ENCODE data around the gene R3HDM4. TPM values are rescaled to one million over a fixed set of nuclear protein-coding genes. Genes with fewer than 3 reads are reported as not detected.
"Not testable (repeated sequence)": the region's sequence is repeated elsewhere in the genome, so short reads cannot be mapped to it uniquely, and the experiment has no call there.

Gene R3HDM4
- total and polyA plus RNA-seq, 4 donors, result 14.1 to 72.4 (median 20.2) TPM

DNA sequence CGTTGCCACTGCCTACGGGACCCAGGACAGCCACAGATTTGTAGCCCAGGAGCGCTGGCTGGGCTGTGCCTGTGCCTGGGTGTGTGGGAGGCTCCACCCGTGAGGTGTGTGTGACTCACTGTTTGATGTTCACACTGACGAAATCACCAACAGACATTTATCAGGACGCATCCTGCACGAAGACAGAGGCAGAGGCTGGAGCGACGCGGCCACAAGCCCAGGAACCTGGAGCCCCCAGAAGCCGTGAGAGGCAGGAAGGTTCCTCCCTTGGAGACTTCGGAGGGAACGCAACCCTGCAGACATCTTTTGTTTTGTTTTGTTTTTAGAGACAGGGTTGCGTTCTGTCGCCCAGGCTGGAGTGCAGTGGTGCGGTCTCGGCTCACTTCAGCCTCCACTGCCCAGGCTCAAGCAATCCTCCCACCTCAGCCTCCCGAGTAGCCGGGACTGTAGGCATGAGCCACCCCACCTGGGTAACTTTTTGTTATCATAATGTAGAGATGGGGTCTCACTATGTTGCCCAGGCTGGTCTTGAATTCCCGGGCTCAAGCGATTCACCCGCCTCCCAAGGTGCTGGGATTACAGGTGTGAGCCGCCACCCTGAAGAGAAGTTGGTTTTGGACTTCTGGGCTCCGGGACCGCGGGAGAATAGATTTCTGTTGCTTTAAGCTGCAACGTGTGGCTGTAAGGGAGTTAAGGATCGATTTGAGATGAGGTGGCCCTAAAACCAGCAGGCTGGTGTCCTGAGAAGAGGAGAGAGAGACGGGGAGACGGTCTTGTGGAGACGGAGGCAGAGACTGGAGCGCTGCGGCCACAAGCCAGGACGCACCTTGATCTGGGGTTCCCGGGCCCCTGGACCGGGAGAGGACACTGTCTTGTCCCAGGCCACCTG lies 46.2 kb upstream of the R3HDM4 start:
- no peak for TF ChIP-seq FOXA1 (IDR thresholded peaks at IDR 0.05)
- no peak for TF ChIP-seq SP1 (IDR thresholded peaks at IDR 0.05)
- no peak for TF ChIP-seq GABPA (IDR thresholded peaks at IDR 0.05 in 1 of 2, conservative IDR thresholded peaks at IDR 0.05 in 1 of 2)
- no peak for TF ChIP-seq EGR1 (IDR thresholded peaks at IDR 0.05; ENCODE audit: low read depth in 2 of 2)
- TF ChIP-seq RXRA (IDR thresholded peaks at IDR 0.05), result no peak
- TF ChIP-seq FOXA2 (IDR thresholded peaks at IDR 0.05), result no peak
- TF ChIP-seq RAD21 (IDR thresholded peaks at IDR 0.05), result no peak
- TF ChIP-seq TAF1 (conservative IDR thresholded peaks at IDR 0.05), result no peak
- TF ChIP-seq YY1 (IDR thresholded peaks at IDR 0.05), result no peak
- no peak for TF ChIP-seq JUND (IDR thresholded peaks at IDR 0.05)
- TF ChIP-seq, protein P1, sequence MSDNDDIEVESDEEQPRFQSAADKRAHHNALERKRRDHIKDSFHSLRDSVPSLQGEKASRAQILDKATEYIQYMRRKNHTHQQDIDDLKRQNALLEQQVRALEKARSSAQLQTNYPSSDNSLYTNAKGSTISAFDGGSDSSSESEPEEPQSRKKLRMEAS (IDR thresholded peaks at IDR 0.05), result no peak
- TF ChIP-seq, protein P2, sequence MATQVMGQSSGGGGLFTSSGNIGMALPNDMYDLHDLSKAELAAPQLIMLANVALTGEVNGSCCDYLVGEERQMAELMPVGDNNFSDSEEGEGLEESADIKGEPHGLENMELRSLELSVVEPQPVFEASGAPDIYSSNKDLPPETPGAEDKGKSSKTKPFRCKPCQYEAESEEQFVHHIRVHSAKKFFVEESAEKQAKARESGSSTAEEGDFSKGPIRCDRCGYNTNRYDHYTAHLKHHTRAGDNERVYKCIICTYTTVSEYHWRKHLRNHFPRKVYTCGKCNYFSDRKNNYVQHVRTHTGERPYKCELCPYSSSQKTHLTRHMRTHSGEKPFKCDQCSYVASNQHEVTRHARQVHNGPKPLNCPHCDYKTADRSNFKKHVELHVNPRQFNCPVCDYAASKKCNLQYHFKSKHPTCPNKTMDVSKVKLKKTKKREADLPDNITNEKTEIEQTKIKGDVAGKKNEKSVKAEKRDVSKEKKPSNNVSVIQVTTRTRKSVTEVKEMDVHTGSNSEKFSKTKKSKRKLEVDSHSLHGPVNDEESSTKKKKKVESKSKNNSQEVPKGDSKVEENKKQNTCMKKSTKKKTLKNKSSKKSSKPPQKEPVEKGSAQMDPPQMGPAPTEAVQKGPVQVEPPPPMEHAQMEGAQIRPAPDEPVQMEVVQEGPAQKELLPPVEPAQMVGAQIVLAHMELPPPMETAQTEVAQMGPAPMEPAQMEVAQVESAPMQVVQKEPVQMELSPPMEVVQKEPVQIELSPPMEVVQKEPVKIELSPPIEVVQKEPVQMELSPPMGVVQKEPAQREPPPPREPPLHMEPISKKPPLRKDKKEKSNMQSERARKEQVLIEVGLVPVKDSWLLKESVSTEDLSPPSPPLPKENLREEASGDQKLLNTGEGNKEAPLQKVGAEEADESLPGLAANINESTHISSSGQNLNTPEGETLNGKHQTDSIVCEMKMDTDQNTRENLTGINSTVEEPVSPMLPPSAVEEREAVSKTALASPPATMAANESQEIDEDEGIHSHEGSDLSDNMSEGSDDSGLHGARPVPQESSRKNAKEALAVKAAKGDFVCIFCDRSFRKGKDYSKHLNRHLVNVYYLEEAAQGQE (IDR thresholded peaks at IDR 0.05), result no peak
- TF ChIP-seq HNF4A (conservative IDR thresholded peaks at IDR 0.05), result no peak
- TF ChIP-seq, protein P3, sequence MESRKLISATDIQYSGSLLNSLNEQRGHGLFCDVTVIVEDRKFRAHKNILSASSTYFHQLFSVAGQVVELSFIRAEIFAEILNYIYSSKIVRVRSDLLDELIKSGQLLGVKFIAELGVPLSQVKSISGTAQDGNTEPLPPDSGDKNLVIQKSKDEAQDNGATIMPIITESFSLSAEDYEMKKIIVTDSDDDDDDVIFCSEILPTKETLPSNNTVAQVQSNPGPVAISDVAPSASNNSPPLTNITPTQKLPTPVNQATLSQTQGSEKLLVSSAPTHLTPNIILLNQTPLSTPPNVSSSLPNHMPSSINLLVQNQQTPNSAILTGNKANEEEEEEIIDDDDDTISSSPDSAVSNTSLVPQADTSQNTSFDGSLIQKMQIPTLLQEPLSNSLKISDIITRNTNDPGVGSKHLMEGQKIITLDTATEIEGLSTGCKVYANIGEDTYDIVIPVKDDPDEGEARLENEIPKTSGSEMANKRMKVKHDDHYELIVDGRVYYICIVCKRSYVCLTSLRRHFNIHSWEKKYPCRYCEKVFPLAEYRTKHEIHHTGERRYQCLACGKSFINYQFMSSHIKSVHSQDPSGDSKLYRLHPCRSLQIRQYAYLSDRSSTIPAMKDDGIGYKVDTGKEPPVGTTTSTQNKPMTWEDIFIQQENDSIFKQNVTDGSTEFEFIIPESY (IDR thresholded peaks at IDR 0.05), result no peak
- TF ChIP-seq HNF4G (IDR thresholded peaks at IDR 0.05), result no peak
- TF ChIP-seq, protein P4, sequence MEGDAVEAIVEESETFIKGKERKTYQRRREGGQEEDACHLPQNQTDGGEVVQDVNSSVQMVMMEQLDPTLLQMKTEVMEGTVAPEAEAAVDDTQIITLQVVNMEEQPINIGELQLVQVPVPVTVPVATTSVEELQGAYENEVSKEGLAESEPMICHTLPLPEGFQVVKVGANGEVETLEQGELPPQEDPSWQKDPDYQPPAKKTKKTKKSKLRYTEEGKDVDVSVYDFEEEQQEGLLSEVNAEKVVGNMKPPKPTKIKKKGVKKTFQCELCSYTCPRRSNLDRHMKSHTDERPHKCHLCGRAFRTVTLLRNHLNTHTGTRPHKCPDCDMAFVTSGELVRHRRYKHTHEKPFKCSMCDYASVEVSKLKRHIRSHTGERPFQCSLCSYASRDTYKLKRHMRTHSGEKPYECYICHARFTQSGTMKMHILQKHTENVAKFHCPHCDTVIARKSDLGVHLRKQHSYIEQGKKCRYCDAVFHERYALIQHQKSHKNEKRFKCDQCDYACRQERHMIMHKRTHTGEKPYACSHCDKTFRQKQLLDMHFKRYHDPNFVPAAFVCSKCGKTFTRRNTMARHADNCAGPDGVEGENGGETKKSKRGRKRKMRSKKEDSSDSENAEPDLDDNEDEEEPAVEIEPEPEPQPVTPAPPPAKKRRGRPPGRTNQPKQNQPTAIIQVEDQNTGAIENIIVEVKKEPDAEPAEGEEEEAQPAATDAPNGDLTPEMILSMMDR (IDR thresholded peaks at IDR 0.05; ENCODE audit: low read depth, low read length, missing input control), result no peak
- no peak for TF ChIP-seq NR2F2 (IDR thresholded peaks at IDR 0.05)
- TF ChIP-seq, protein P5, sequence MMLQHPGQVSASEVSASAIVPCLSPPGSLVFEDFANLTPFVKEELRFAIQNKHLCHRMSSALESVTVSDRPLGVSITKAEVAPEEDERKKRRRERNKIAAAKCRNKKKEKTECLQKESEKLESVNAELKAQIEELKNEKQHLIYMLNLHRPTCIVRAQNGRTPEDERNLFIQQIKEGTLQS (IDR thresholded peaks at IDR 0.05), result no peak
- no peak overlapping the region for H3K9ac ChIP-seq (ENCODE audit: low read depth in 1 of 2, low read length in 2 of 2)
- no peaks in the 10 kb centered on the region for H3K4me1 ChIP-seq (ENCODE audit: control insufficient read depth in 4 of 4, insufficient read depth in 4 of 4, low read length in 3 of 4)
- no peak overlapping the region for H3K4me3 ChIP-seq (ENCODE audit: low read depth in 1 of 3, low read length in 3 of 3)
- 92% methylated on average over 36 of the region's 36 CpGs for WGBS
- no peak for DNase-seq (ENCODE audit: low spot score)
- H3K27me3 ChIP-seq (ENCODE audit: control insufficient read depth in 4 of 4, insufficient read depth in 4 of 4, low read length in 3 of 4), result no peaks in the 10 kb centered on the region
- H3K27ac ChIP-seq (ENCODE audit: low read depth in 1 of 2, low read length in 2 of 2), result no peak overlapping the region
- no peaks in the 10 kb centered on the region for H3K9me3 ChIP-seq (ENCODE audit: control insufficient read depth in 4 of 4, low read length in 3 of 4)
- H3K36me3 ChIP-seq (ENCODE audit: control insufficient read depth in 4 of 4, insufficient read depth in 3 of 4, low read depth in 1 of 4, low read length in 3 of 4), result peaks cover 0 to 2% (median under 1%) of the 10 kb centered on the region in 4 donors

DNA sequence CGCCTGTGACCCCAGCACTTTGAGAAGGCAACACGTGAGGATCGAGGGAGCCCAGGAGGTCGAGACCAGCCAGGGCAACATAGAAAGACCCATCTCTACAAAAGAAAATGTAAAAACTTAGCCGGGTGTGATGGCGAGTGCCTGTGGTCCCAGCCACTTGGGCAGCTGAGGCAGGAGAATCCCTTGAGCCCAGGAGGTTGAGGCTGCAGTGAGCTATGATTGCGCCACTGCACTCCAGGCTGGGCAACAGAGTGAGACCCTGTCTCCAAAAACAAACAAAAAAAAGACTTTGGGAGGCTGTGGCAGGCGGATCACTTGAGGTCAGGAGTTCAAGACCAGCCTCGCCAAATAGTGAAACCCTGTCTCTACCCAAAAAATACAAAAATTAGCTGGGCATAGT lies 44.6 kb upstream of the R3HDM4 start:
- H3K27me3 ChIP-seq (ENCODE audit: control insufficient read depth in 4 of 4, insufficient read depth in 4 of 4, low read length in 3 of 4); H3K36me3 ChIP-seq (ENCODE audit: control insufficient read depth in 4 of 4, insufficient read depth in 3 of 4, low read depth in 1 of 4, low read length in 3 of 4); H3K4me3 ChIP-seq (ENCODE audit: low read depth in 1 of 3, low read length in 3 of 3); H3K4me1 ChIP-seq (ENCODE audit: control insufficient read depth in 4 of 4, insufficient read depth in 4 of 4, low read length in 3 of 4); DNase-seq (ENCODE audit: low spot score); H3K27ac ChIP-seq (ENCODE audit: low read depth in 1 of 2, low read length in 2 of 2); H3K9ac ChIP-seq (ENCODE audit: low read depth in 1 of 2, low read length in 2 of 2); H3K9me3 ChIP-seq (ENCODE audit: control insufficient read depth in 4 of 4, low read length in 3 of 4): not testable (repeated sequence)
- 96% methylated on average over 9 of the region's 9 CpGs for WGBS

All from liver (tissue), 9 donors.